Lower lobe of right lung (tissue), 2 donors: ENCODE data around the gene PSEN2. TPM values are rescaled to one million over a fixed set of nuclear protein-coding genes. Genes with fewer than 3 reads are reported as not detected.

Experiments
- ATAC-seq, 2 donors: fragments of 200-7000 bp; cut with Tn5 transposase; one replicate each; pipeline ENCODE4 v1.9.1; 2020 to 2022; ENCODE audit warnings: mild to moderate bottlenecking in 2 of 2, moderate library complexity in 2 of 2
- DNase-seq: peaks from one replicate; pipeline ENCODE4 v3.0.0-alpha.2; 2020
- H3K27ac ChIP-seq: fragments of 200-600 bp; one replicate; pipeline ENCODE4 v1.8.0; 2022
- H3K27me3 ChIP-seq: fragments of 200-600 bp; one replicate; pipeline ENCODE4 v1.8.0; 2022; ENCODE audit warnings: low read depth
- H3K36me3 ChIP-seq: fragments of 200-600 bp; one replicate; pipeline ENCODE4 v1.8.0; 2022; ENCODE audit warnings: mild to moderate bottlenecking
- H3K4me1 ChIP-seq: fragments of 200-600 bp; one replicate; pipeline ENCODE4 v1.8.0; 2022
- H3K4me3 ChIP-seq: fragments of 200-600 bp; one replicate; pipeline ENCODE4 v1.8.0; 2022; ENCODE audit warnings: mild to moderate bottlenecking
- H3K9me3 ChIP-seq: fragments of 200-600 bp; one replicate; pipeline ENCODE4 v1.8.0; 2022
- intact Hi-C: fragments of 100-400 bp; cut with DNase I; formaldehyde crosslinking; loops from one replicate; pipeline ENCODE4 v1.11.0; 2022
- total RNA-seq: library from RNA; stranded (reverse); fragmentation: NEBNext Ultra II Directional; extraction: Animal tissue kit (Norgen Biotek cat#: 25700); gene quantifications from one replicate; pipeline ENCODE4 v1.2.1, GENCODE V29; 2021
- TF ChIP-seq, protein P1 (sequence below): fragments of 200-600 bp; IDR thresholded peaks from one replicate; pipeline ENCODE4 v1.8.0; 2022; ENCODE audit warnings: antibody characterized with exemption, mild to moderate bottlenecking
- donor health status: DM: no; HTN: yes; CAD: no; lungs with severe emphysema.

The PSEN2 gene
- total RNA-seq, 1 donor from 2014 or later = 26.6 TPM

DNA sequence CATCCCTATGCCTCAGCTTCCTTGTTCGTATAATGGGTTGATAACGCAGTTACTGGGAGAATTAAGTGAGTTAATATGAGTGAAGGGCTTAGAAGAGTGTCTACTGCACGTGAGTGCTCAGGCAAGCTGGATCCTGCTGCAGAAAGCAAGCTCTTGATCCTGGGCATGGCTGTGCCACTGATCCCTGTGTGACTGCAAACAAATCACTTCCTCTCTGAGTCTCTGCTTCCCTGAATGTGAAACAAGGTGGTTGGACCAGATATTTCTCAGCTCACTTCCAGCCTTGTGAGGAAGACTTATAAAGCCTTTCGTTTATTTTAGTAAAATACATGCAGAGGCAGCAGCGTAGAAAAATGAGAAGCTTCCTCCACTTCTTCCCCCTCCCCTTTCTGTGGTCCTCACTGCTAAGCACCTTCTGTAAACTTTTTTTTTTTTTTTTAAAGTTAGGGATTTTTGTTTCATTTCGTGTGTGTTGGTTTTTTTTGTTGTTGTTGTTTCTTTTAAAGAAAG lies 13.8 kb downstream of the PSEN2 start:
- DNase-seq = no peak
- H3K4me3 ChIP-seq = no peak overlapping the region
- peaks cover 42% of the 10 kb centered on the region for H3K4me1 ChIP-seq
- peaks cover 50% of the 10 kb centered on the region for H3K36me3 ChIP-seq
- no peaks in the 10 kb centered on the region for H3K27me3 ChIP-seq
- ATAC-seq = no peak
- no peak overlapping the region for H3K27ac ChIP-seq
- H3K9me3 ChIP-seq = no peaks in the 10 kb centered on the region
- TF ChIP-seq, protein P1, sequence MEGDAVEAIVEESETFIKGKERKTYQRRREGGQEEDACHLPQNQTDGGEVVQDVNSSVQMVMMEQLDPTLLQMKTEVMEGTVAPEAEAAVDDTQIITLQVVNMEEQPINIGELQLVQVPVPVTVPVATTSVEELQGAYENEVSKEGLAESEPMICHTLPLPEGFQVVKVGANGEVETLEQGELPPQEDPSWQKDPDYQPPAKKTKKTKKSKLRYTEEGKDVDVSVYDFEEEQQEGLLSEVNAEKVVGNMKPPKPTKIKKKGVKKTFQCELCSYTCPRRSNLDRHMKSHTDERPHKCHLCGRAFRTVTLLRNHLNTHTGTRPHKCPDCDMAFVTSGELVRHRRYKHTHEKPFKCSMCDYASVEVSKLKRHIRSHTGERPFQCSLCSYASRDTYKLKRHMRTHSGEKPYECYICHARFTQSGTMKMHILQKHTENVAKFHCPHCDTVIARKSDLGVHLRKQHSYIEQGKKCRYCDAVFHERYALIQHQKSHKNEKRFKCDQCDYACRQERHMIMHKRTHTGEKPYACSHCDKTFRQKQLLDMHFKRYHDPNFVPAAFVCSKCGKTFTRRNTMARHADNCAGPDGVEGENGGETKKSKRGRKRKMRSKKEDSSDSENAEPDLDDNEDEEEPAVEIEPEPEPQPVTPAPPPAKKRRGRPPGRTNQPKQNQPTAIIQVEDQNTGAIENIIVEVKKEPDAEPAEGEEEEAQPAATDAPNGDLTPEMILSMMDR = no peak
- intact Hi-C loops = no loop called here

DNA sequence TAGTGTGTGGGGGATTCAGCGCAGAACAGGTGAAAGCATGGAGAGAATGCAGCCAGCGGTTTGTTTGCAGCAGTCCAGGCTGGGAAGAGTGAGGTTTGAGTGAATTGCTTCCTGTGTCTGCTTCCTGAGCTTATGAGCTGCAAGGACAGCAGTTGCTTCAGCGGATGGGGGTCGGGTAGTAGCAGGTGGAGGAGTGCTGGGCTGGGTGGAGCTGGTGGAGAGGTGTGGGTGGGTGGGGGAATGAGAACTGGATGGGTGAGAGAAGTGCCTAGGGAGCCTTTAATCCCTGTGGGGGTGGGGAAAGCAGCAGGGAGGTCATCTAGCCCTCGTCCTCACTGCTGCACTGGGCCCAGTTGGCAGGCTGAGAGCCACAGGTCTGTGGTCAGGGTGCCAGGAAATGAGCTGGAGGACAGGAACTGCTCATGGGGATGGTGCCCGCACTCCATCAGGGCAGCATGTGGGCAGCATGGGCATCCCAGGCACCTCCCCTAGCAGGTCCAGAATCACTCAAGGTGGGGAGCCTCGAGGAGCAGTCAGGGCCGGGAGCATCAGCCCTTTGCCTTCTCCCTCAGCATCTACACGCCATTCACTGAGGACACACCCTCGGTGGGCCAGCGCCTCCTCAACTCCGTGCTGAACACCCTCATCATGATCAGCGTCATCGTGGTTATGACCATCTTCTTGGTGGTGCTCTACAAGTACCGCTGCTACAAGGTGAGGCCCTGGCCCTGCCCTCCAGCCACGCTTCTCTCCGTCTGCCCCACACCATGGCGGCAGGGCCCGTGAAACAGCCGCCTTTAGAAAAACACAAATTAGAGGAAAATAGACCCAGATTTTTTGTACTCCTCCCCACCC lies 14.8 kb downstream of the PSEN2 start:
- H3K4me3 ChIP-seq = no peak overlapping the region
- H3K27me3 ChIP-seq = no peaks in the 10 kb centered on the region
- H3K9me3 ChIP-seq = no peaks in the 10 kb centered on the region
- peaks cover 42% of the 10 kb centered on the region for H3K4me1 ChIP-seq
- TF ChIP-seq, protein P1 = no peak
- DNase-seq (no peak), ATAC-seq (no peak)
- peaks cover 49% of the 10 kb centered on the region for H3K36me3 ChIP-seq
- intact Hi-C loops = no loop called here
- no peak overlapping the region for H3K27ac ChIP-seq

DNA sequence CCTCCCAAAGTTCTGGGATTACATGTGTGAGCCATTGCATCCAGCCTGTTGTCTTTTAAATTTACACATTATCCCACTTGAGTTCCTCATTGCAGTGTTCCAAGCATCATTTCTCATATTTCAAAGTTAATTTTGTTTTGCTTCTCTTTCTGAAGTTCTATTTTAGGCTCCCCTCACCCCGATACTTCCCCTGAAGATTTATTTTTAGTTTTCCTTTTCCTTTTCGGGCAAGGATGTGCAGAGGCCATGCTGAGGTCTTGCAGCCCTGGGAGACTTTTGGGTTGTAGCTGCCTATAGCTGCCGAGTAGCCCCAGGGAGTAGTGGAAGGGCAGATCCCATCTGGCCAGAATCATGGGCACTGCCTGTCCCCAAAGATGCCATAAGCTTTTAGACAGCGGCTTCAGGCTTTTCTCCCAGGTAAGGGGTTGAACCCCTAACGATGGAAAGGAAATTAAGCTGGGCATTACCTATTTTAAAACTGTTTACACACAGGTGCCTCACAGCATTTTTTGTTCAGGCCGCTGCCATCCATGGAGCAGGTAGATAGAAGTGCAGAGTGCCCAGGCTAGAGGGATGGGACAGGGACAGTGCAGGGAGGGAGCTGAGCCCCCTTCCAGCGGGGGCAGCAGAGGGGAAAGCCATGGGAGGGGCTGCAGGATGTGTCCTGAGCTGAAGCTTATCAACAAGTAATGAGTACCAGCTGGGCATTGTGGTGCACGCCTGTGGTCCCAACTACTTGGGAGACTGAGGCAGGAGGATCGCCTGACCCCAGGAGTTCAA lies 15.9 kb downstream of the PSEN2 start:
- intact Hi-C loops = no loop called here
- no peak overlapping the region for H3K4me3 ChIP-seq
- H3K36me3 ChIP-seq = peaks cover 51% of the 10 kb centered on the region
- H3K27me3 ChIP-seq = no peaks in the 10 kb centered on the region
- DNase-seq = no peak
- no peak for ATAC-seq
- TF ChIP-seq, protein P1 = no peak
- no peak overlapping the region for H3K27ac ChIP-seq
- H3K4me1 ChIP-seq = peaks cover 42% of the 10 kb centered on the region
- H3K9me3 ChIP-seq = no peaks in the 10 kb centered on the region

DNA sequence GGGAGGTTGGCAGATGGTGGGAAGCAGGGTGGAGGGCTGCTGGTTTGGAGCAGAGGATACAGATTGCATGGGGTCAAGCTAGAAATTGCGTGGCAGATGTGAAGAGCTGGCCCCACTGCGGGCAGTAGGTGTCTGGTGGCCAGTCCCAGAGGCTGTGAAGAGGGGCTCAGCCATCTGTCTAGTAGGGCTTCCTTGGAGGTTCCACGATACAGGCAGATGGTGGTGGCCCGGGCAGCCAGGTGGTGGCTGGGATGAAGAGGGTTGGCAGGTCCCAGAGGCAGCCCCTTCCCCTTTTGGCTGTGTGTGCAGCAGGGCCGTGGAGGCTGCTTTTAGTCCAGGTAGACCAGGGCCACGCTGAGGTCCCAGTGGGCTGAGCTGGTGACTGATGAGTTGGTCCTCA lies 16.6 kb downstream of the PSEN2 start:
- DNase-seq = no peak

DNA sequence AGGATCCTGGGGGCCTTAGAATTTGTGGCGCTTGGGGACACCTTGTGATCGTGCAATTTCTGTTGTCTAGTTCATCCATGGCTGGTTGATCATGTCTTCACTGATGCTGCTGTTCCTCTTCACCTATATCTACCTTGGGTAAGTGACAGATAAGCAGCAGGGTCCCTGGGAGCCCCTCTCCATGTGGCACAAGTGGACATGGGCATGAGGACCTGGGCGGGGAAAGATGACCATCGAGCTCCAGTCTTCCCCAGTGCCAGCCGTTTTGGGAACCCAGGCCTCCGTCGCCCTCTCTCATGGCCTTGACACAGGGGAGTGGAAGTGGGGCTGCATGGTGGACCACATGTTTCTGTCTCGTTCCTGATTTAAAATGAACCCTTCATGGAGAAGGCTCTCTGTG lies 17.6 kb downstream of the PSEN2 start:
- H3K4me1 ChIP-seq = peaks cover 38% of the 10 kb centered on the region
- intact Hi-C loops = no loop called here
- DNase-seq (no peak), ATAC-seq (no peak)
- TF ChIP-seq, protein P1 = no peak
- peaks cover 67% of the 10 kb centered on the region for H3K36me3 ChIP-seq
- no peaks in the 10 kb centered on the region for H3K27me3 ChIP-seq
- H3K27ac ChIP-seq = no peak overlapping the region
- H3K9me3 ChIP-seq = no peaks in the 10 kb centered on the region
- no peak overlapping the region for H3K4me3 ChIP-seq

More for the DNA sequence above, 16.6 kb downstream of the PSEN2 start:
- Histone ChIP-seq H3K36me3 (peaks cover 58% of the 10 kb centered on the region), H3K27ac (no peak overlapping the region), H3K4me3 (no peak overlapping the region), H3K4me1 (peaks cover 40% of the 10 kb centered on the region), H3K9me3 (no peaks in the 10 kb centered on the region), H3K27me3 (no peaks in the 10 kb centered on the region)
- intact Hi-C loops = no loop called here
- no peak for ATAC-seq
- TF ChIP-seq, protein P1 = no peak
